ENCODE results near the gene PARD3.
"Not testable (repeated sequence)": the region's sequence is repeated elsewhere in the genome, so short reads cannot be mapped to it uniquely, and the experiment has no call there.

Gene PARD3

GRCh38 chr10:34420795-34421194 is 394.3 kb downstream of the PARD3 start:
- no peak for DNase-seq (ENCODE audit: low read depth)

- DNase-seq (ENCODE audit: low read depth): no peak
Measured at GRCh38 chr10:34420273-34420672, 394.8 kb downstream of the PARD3 start.

- DNase-seq (ENCODE audit: low read depth): no peak
Measured at GRCh38 chr10:34415039-34415438, 400.1 kb downstream of the PARD3 start.

- DNase-seq (ENCODE audit: low read depth): no peak
Measured at GRCh38 chr10:34413756-34414587, 401.1 kb downstream of the PARD3 start.

- DNase-seq (ENCODE audit: low read depth): no peak
Measured at GRCh38 chr10:34413214-34413613, 401.9 kb downstream of the PARD3 start.

- no peak for DNase-seq (ENCODE audit: low read depth)
Measured at GRCh38 chr10:34408956-34409355, 406.1 kb downstream of the PARD3 start.

- DNase-seq (ENCODE audit: low read depth): no peak
Measured at GRCh38 chr10:34408381-34408780, 406.7 kb downstream of the PARD3 start.

- DNase-seq (ENCODE audit: low read depth): no peak
Measured at GRCh38 chr10:34407324-34407805, 407.7 kb downstream of the PARD3 start.

- DNase-seq (ENCODE audit: low read depth): no peak
Measured at GRCh38 chr10:34406463-34407323, 408.4 kb downstream of the PARD3 start.

GRCh38 chr10:34405611-34406462 is 409.3 kb downstream of the PARD3 start:
- no peak for DNase-seq (ENCODE audit: low read depth)

GRCh38 chr10:34403512-34403911 is 411.6 kb downstream of the PARD3 start:
- DNase-seq (ENCODE audit: low read depth): no peak

- DNase-seq (ENCODE audit: low read depth): no peak
Measured at GRCh38 chr10:34400075-34400474, 415.0 kb downstream of the PARD3 start.

GRCh38 chr10:34399013-34399412 is 416.1 kb downstream of the PARD3 start:
- no peak for DNase-seq (ENCODE audit: low read depth)

GRCh38 chr10:34397324-34397723 is 417.8 kb downstream of the PARD3 start:
- DNase-seq (ENCODE audit: low read depth): no peak

- no peak for DNase-seq (ENCODE audit: low read depth)
Measured at GRCh38 chr10:34396663-34397062, 418.4 kb downstream of the PARD3 start.

- DNase-seq (ENCODE audit: low read depth): no peak
Measured at GRCh38 chr10:34392641-34393170, 422.4 kb downstream of the PARD3 start.

GRCh38 chr10:34391168-34391567 is 423.9 kb downstream of the PARD3 start:
- not testable (repeated sequence) for DNase-seq (ENCODE audit: low read depth)

- no peak for DNase-seq (ENCODE audit: low read depth)
Measured at GRCh38 chr10:34389801-34390200, 425.3 kb downstream of the PARD3 start.

GRCh38 chr10:34386921-34387320 is 428.2 kb downstream of the PARD3 start:
- no peak for DNase-seq (ENCODE audit: low read depth)

GRCh38 chr10:34384372-34384771 is 430.7 kb downstream of the PARD3 start:
- DNase-seq (ENCODE audit: low read depth): no peak

GRCh38 chr10:34382626-34383025 is 432.5 kb downstream of the PARD3 start:
- no peak for DNase-seq (ENCODE audit: low read depth)

- DNase-seq (ENCODE audit: low read depth): no peak
Measured at GRCh38 chr10:34380856-34381255, 434.2 kb downstream of the PARD3 start.
